ENCODE results near the gene PTPRG. TPM values are rescaled to one million over a fixed set of nuclear protein-coding genes. Genes with fewer than 3 reads are reported as not detected.
A peak's percentile ranks its signal among the peaks of the same experiment; 100 is the strongest.
"Not testable (repeated sequence)": the region's sequence is repeated elsewhere in the genome, so short reads cannot be mapped to it uniquely, and the experiment has no call there.

Gene PTPRG
- total RNA-seq, 2 donors from 2014 or later = 76.5 to 108 TPM

- Histone ChIP-seq H3K36me3 (ENCODE audit: control insufficient read depth, insufficient read depth, low read length) (no peaks in the 10 kb centered on the region), H3K9me3 (ENCODE audit: control insufficient read depth, low read length) (no peaks in the 10 kb centered on the region), H3K27me3 (ENCODE audit: control insufficient read depth, insufficient read depth, low read length, poor library complexity, severe bottlenecking) (no peaks in the 10 kb centered on the region), H3K4me1 (ENCODE audit: control insufficient read depth, insufficient read depth, low read length) (peaks cover 22% of the 10 kb centered on the region), H3K9ac (ENCODE audit: extremely low read depth, low read length, poor library complexity, severe bottlenecking) (no peak overlapping the region), H3K4me3 (ENCODE audit: low read length) (no peak overlapping the region), H3K27ac (ENCODE audit: low read depth, low read length) (no peak overlapping the region)
- peaks cover 3% of the 10 kb centered on the region for H3K36me3 Mint-ChIP-seq (ENCODE audit: low read depth)
- no peak for TF ChIP-seq CTCF (conservative IDR thresholded peaks at IDR 0.05)
- peak overlapping the region; percentile 87 for H3K27ac Mint-ChIP-seq
- H3K27me3 Mint-ChIP-seq (ENCODE audit: insufficient read depth) = no peaks in the 10 kb centered on the region
- H3K4me1 Mint-ChIP-seq = peaks cover 54% of the 10 kb centered on the region
- H3K9me3 Mint-ChIP-seq = no peaks in the 10 kb centered on the region
- 53 to 69% methylated on average over 2 of the region's 2 CpGs for WGBS, 2 experiments (ENCODE audit: insufficient coverage in 1 of 2, insufficient read length in 1 of 2)
- no peak overlapping the region for H3K4me3 Mint-ChIP-seq
- peak; percentile 87 for DNase-seq
Observed at GRCh38 chr3:61704807-61705206, 143.4 kb downstream of the PTPRG start.

- Mint-ChIP-seq H3K9me3 (no peaks in the 10 kb centered on the region), H3K4me1 (peaks cover 40% of the 10 kb centered on the region)
- H3K27ac ChIP-seq (ENCODE audit: low read depth, low read length) = no peak overlapping the region
Observed at GRCh38 chr3:61707492-61707891, 146.1 kb downstream of the PTPRG start.

GRCh38 chr3:61710920-61711319 lies 149.5 kb downstream of the PTPRG start:
- H3K27me3 Mint-ChIP-seq (ENCODE audit: insufficient read depth); H3K36me3 Mint-ChIP-seq (ENCODE audit: low read depth); H3K9me3 ChIP-seq (ENCODE audit: control insufficient read depth, low read length); H3K9me3 Mint-ChIP-seq; H3K4me3 ChIP-seq (ENCODE audit: low read length); H3K27ac Mint-ChIP-seq; H3K27me3 ChIP-seq (ENCODE audit: control insufficient read depth, insufficient read depth, low read length, poor library complexity, severe bottlenecking); H3K4me1 ChIP-seq (ENCODE audit: control insufficient read depth, insufficient read depth, low read length); H3K4me3 Mint-ChIP-seq; H3K9ac ChIP-seq (ENCODE audit: extremely low read depth, low read length, poor library complexity, severe bottlenecking); H3K27ac ChIP-seq (ENCODE audit: low read depth, low read length); DNase-seq; H3K36me3 ChIP-seq (ENCODE audit: control insufficient read depth, insufficient read depth, low read length): not testable (repeated sequence)
- 80 to 100% methylated on average over 1 to 3 of the region's 3 CpGs for WGBS, 2 experiments (ENCODE audit: insufficient coverage in 1 of 2, insufficient read length in 1 of 2)
- peaks cover 16% of the 10 kb centered on the region for H3K4me1 Mint-ChIP-seq

More at GRCh38 chr3:61707492-61707891, 146.1 kb downstream of the PTPRG start:
- WGBS, 2 experiments (ENCODE audit: insufficient coverage in 1 of 2, insufficient read length in 1 of 2) = no CpG with 5 or more reads among the region's 1 CpG
- DNase-seq = no peak
- peaks cover 19% of the 10 kb centered on the region for H3K4me1 ChIP-seq (ENCODE audit: control insufficient read depth, insufficient read depth, low read length)
- H3K27ac Mint-ChIP-seq = no peak overlapping the region
- H3K9ac ChIP-seq (ENCODE audit: extremely low read depth, low read length, poor library complexity, severe bottlenecking) = no peak overlapping the region
- no peak overlapping the region for H3K4me3 ChIP-seq (ENCODE audit: low read length)
- H3K9me3 ChIP-seq (ENCODE audit: control insufficient read depth, low read length) = no peaks in the 10 kb centered on the region
- H3K36me3 ChIP-seq (ENCODE audit: control insufficient read depth, insufficient read depth, low read length) = no peaks in the 10 kb centered on the region
- H3K4me3 Mint-ChIP-seq = no peak overlapping the region
- H3K27me3 Mint-ChIP-seq (ENCODE audit: insufficient read depth) = no peaks in the 10 kb centered on the region
- no peaks in the 10 kb centered on the region for H3K36me3 Mint-ChIP-seq (ENCODE audit: low read depth)
- TF ChIP-seq CTCF (conservative IDR thresholded peaks at IDR 0.05) = no peak
- H3K27me3 ChIP-seq (ENCODE audit: control insufficient read depth, insufficient read depth, low read length, poor library complexity, severe bottlenecking) = no peaks in the 10 kb centered on the region

GRCh38 chr3:61714225-61714624 lies 152.9 kb downstream of the PTPRG start:
- Mint-ChIP-seq H3K4me3 (no peak overlapping the region), H3K27ac (no peak overlapping the region), H3K9me3 (no peaks in the 10 kb centered on the region), H3K36me3 (ENCODE audit: low read depth) (no peaks in the 10 kb centered on the region), H3K4me1 (peaks cover 20% of the 10 kb centered on the region), H3K27me3 (ENCODE audit: insufficient read depth) (no peaks in the 10 kb centered on the region)
- no peaks in the 10 kb centered on the region for H3K36me3 ChIP-seq (ENCODE audit: control insufficient read depth, insufficient read depth, low read length)
- no peak for DNase-seq
- H3K27ac ChIP-seq (ENCODE audit: low read depth, low read length) = no peak overlapping the region
- peaks cover 6% of the 10 kb centered on the region for H3K9me3 ChIP-seq (ENCODE audit: control insufficient read depth, low read length)
- no peaks in the 10 kb centered on the region for H3K27me3 ChIP-seq (ENCODE audit: control insufficient read depth, insufficient read depth, low read length, poor library complexity, severe bottlenecking)
- peaks cover 5% of the 10 kb centered on the region for H3K4me1 ChIP-seq (ENCODE audit: control insufficient read depth, insufficient read depth, low read length)
- no peak overlapping the region for H3K9ac ChIP-seq (ENCODE audit: extremely low read depth, low read length, poor library complexity, severe bottlenecking)
- TF ChIP-seq CTCF (conservative IDR thresholded peaks at IDR 0.05) = no peak
- 91 to 95% methylated on average over 4 of the region's 4 CpGs for WGBS, 2 experiments (ENCODE audit: insufficient coverage in 1 of 2, insufficient read length in 1 of 2)
- no peak overlapping the region for H3K4me3 ChIP-seq (ENCODE audit: low read length)
